Neuronal stem cell (in vitro differentiated cells): ENCODE results near the gene OSBPL3. TPM values are rescaled to one million over a fixed set of nuclear protein-coding genes. Genes with fewer than 3 reads are reported as not detected.

Experiments used
- DNase-seq: peaks from one replicate; pipeline ENCODE4 v3.0.0-alpha.2; 2013; ENCODE audit warnings: low spot score
- H2AFZ ChIP-seq: one replicate; pipeline ENCODE4 v1.6.1; 2013; ENCODE audit warnings: mild to moderate bottlenecking, low read length, inconsistent platforms
- H2AK5ac ChIP-seq: 2 replicates; pipeline ENCODE4 v1.6.1; 2013; ENCODE audit warnings: low read depth, mild to moderate bottlenecking, inconsistent platforms, low read length, moderate library complexity, mixed read lengths
- H2BK120ac ChIP-seq: 2 replicates; pipeline ENCODE4 v1.6.1; 2013; ENCODE audit warnings: low read depth, mild to moderate bottlenecking, inconsistent platforms, low read length, moderate library complexity, mixed read lengths
- H2BK12ac ChIP-seq: one replicate; pipeline ENCODE4 v1.6.1; 2013; ENCODE audit warnings: low read length, inconsistent platforms
- H2BK15ac ChIP-seq: 2 replicates; pipeline ENCODE4 v1.6.1; 2013; ENCODE audit warnings: mild to moderate bottlenecking, low read length, inconsistent platforms, mixed read lengths
- H2BK5ac ChIP-seq: one replicate; pipeline ENCODE4 v1.6.1; 2013; ENCODE audit warnings: inconsistent platforms, mild to moderate bottlenecking, low read length, moderate library complexity
- H3K14ac ChIP-seq: one replicate; pipeline ENCODE4 v1.6.1; 2013; ENCODE audit warnings: low read length, inconsistent platforms
- H3K18ac ChIP-seq: 2 replicates; pipeline ENCODE4 v1.6.1; 2013; ENCODE audit warnings: low read length, inconsistent platforms
- H3K23ac ChIP-seq: 2 replicates; pipeline ENCODE4 v1.6.1; 2013; ENCODE audit warnings: low read depth, mild to moderate bottlenecking, mixed read lengths, low read length, inconsistent platforms; ENCODE audit not compliant: poor library complexity
- H3K27ac ChIP-seq: replicated peaks from 3 replicates; pipeline ENCODE4 v1.5.1; 2013; ENCODE audit warnings: low read length, inconsistent platforms
- H3K27me3 ChIP-seq, 3 experiments: 2 replicates each; pipeline ENCODE4 v1.6.1; 2013; ENCODE audit warnings: low read length in 3 of 3, mild to moderate bottlenecking in 2 of 3, inconsistent platforms in 1 of 3, low read depth in 1 of 3, mixed read lengths in 1 of 3, moderate library complexity in 1 of 3; ENCODE audit not compliant: control insufficient read depth in 3 of 3, insufficient read depth in 3 of 3
- H3K36me3 ChIP-seq, 2 donors: replicated peaks in 1 of 2; 2 replicates each; pipeline ENCODE4 v1.6.1; 2013; ENCODE audit warnings: low read length in 2 of 2; ENCODE audit not compliant: control insufficient read depth in 2 of 2, insufficient read depth in 2 of 2
- H3K4ac ChIP-seq: 2 replicates; pipeline ENCODE4 v1.6.1; 2013; ENCODE audit warnings: inconsistent platforms, mild to moderate bottlenecking, low read length, moderate library complexity
- H3K4me1 ChIP-seq, 2 donors: 1 replicate in 1 of 2; 2 replicates in 1 of 2; pipeline ENCODE4 v1.6.1; 2013; ENCODE audit warnings: low read length in 2 of 2, low read depth in 1 of 2; ENCODE audit not compliant: control insufficient read depth in 2 of 2, insufficient read depth in 1 of 2
- H3K4me2 ChIP-seq: one replicate; pipeline ENCODE4 v1.6.1; 2013; ENCODE audit warnings: mild to moderate bottlenecking, low read length, inconsistent platforms; ENCODE audit not compliant: insufficient read depth, poor library complexity, severe bottlenecking
- H3K4me3 ChIP-seq, 2 donors: 2 replicates each; pipeline ENCODE4 v1.5.1; 2013; ENCODE audit warnings: low read length in 2 of 2, mild to moderate bottlenecking in 2 of 2, inconsistent platforms in 1 of 2, moderate library complexity in 1 of 2
- H3K79me1 ChIP-seq: one replicate; pipeline ENCODE4 v1.6.1; 2013; ENCODE audit warnings: low read depth, mild to moderate bottlenecking, inconsistent platforms, low read length, moderate library complexity
- H3K9ac ChIP-seq: one replicate; pipeline ENCODE4 v1.6.1; 2013; ENCODE audit warnings: mild to moderate bottlenecking, low read depth, low read length, inconsistent platforms; ENCODE audit not compliant: poor library complexity
- H3K9me3 ChIP-seq, 2 donors: replicated peaks in 1 of 2; 2 replicates each; pipeline versions ENCODE3 to v1.6.1; 2013; ENCODE audit warnings: low read length in 2 of 2, mild to moderate bottlenecking in 2 of 2, inconsistent platforms in 1 of 2, low read depth in 1 of 2, mixed read lengths in 1 of 2, moderate library complexity in 1 of 2; ENCODE audit not compliant: control insufficient read depth in 2 of 2, insufficient read depth in 1 of 2
- H4K8ac ChIP-seq: one replicate; pipeline ENCODE4 v1.6.1; 2013; ENCODE audit warnings: low read depth, mild to moderate bottlenecking, inconsistent platforms, low read length, moderate library complexity
- H4K91ac ChIP-seq: one replicate; pipeline ENCODE4 v1.6.1; 2013; ENCODE audit warnings: low read length, low read depth, mild to moderate bottlenecking, inconsistent platforms; ENCODE audit not compliant: poor library complexity
- WGBS, 2 donors: extraction: QIAGEN DNeasy Blood & Tissue Kit; methylation state at CpG; one replicate each; pipeline ENCODE4 v1.1.7; 2013; ENCODE audit warnings: missing lambda C conversion rate in 2 of 2, mixed read lengths in 1 of 2; ENCODE audit not compliant: insufficient read length in 2 of 2, insufficient replicate concordance in 1 of 2; ENCODE audit errors: extremely low coverage in 2 of 2; 5-methylcytosine and 5-hydroxymethylcytosine counted together
- polyA plus RNA-seq, 2 experiments: library from polyadenylated mRNA; stranded (reverse); fragments of 200-250 nt; gene quantifications; one replicate each; pipeline ENCODE4 v1.2.3, GENCODE V29; 2013

OSBPL3 gene, protein sequence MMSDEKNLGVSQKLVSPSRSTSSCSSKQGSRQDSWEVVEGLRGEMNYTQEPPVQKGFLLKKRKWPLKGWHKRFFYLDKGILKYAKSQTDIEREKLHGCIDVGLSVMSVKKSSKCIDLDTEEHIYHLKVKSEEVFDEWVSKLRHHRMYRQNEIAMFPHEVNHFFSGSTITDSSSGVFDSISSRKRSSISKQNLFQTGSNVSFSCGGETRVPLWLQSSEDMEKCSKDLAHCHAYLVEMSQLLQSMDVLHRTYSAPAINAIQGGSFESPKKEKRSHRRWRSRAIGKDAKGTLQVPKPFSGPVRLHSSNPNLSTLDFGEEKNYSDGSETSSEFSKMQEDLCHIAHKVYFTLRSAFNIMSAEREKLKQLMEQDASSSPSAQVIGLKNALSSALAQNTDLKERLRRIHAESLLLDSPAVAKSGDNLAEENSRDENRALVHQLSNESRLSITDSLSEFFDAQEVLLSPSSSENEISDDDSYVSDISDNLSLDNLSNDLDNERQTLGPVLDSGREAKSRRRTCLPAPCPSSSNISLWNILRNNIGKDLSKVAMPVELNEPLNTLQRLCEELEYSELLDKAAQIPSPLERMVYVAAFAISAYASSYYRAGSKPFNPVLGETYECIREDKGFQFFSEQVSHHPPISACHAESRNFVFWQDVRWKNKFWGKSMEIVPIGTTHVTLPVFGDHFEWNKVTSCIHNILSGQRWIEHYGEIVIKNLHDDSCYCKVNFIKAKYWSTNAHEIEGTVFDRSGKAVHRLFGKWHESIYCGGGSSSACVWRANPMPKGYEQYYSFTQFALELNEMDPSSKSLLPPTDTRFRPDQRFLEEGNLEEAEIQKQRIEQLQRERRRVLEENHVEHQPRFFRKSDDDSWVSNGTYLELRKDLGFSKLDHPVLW
- polyA plus RNA-seq (2013, experiment 1 of 2): 3.2 TPM
- polyA plus RNA-seq (2013, experiment 2 of 2): 2.9 TPM

DNA sequence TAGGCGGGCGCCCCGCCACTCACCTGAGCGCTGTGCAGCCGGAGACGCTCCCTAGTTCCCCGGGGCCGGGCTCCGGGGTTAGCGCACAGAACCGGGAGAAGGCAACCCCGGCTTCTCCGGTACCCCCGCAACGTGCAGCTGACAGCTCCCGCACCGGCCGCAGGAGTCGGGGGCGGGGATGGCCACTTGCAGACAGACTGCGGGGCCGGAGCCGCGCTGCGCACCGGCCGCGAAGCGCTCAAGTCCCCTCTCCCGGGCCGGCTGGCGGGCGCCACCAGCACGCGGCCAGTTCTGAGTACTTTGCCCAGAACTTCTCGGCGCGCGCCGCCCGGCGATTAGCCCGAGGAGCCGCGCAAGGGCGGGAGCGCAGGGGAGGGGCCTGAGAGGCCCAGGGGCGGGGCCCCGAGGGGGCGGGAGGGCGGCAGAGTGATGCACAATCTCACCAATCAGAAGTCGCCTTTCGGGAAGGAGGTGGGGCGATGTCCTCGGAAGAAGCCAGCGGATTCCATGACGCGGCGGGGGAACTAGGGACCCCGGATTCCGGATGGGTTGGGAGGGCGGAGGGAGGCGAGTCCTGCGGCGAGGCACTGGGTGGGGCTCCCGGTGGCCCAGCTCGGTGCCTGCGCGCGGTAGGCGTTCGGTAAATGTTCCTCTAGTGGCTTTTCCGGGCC lies at the start of gene OSBPL3:
OSBPL3 (minus strand) TSS at position 316 of the 671 bp plus-strand sequence. CDS start 87,706 bp downstream, outside the sequence.
- Histone ChIP-seq H2AFZ (peak within 1 kb of the TSS; percentile 92), H4K91ac (no peak within 1 kb of the TSS), H3K9me3 (peaks cover 7 to 10% of the 10 kb centered on the region in 2 donors), H3K27me3 (peaks cover 0 to 29% (median 11%) of the 10 kb centered on the region in 3 experiments), H3K23ac (peak within 1 kb of the TSS; percentile 86), H3K36me3 (no peaks in the 10 kb centered on the region), H3K79me1 (no peaks in the 10 kb centered on the region), H3K14ac (no peak within 1 kb of the TSS), H2AK5ac (peak within 1 kb of the TSS; percentile 25), H3K9ac (peak within 1 kb of the TSS; percentile 90), H3K4ac (no peak within 1 kb of the TSS), H2BK12ac (no peak within 1 kb of the TSS), H2BK15ac (peak within 1 kb of the TSS; percentile 78), H2BK120ac (no peak within 1 kb of the TSS), H3K4me1 (peaks cover 12% of the 10 kb centered on the region in 2 donors), H3K4me3 (peak within 1 kb of the TSS; percentile 68 to 89), H2BK5ac (peak within 1 kb of the TSS; percentile 33), H4K8ac (peak within 1 kb of the TSS; percentile 4), H3K27ac (peak within 1 kb of the TSS; percentile 24), H3K18ac (peak within 1 kb of the TSS; percentile 93), H3K4me2 (peak within 1 kb of the TSS; percentile 75)
- no CpG with 5 or more reads among the region's 73 CpGs for WGBS, 2 donors
- DNase-seq: peak; percentile 97

DNA sequence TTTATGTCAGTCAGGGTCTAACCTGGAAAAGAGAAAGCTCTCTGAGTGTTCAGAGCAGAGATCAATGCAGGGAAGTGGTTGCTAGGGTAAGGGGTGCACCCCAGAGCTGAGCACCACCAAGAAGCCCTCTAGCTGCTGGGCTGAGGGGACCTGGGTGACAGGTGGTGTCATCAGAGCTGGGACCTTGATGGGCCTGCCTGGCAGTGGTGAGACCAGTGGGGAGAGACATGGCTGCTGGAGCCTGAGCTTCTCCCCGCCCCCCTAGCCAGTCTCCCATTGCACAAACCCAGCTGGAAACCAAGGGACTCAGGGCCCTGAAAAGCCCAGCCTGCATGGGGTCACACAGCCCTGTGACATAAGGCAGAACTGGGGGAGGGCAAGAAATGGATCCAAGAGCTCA lies 49.1 kb upstream of the OSBPL3 start:
- Histone ChIP-seq H3K4ac (no peak overlapping the region), H2BK15ac (no peak overlapping the region), H2AK5ac (no peak overlapping the region), H3K27ac (no peak overlapping the region), H3K4me1 (peaks cover 2 to 9% of the 10 kb centered on the region in 2 donors), H2BK120ac (no peak overlapping the region), H2AFZ (peak overlapping the region; percentile 9), H3K18ac (peak overlapping the region; percentile 82), H3K4me3 (no peak overlapping the region), H3K23ac (no peak overlapping the region), H3K27me3 (peaks cover 0 to 4% (median 0%) of the 10 kb centered on the region in 3 experiments), H2BK5ac (no peak overlapping the region), H3K4me2 (no peak overlapping the region), H3K79me1 (no peaks in the 10 kb centered on the region), H3K9ac (no peak overlapping the region), H2BK12ac (no peak overlapping the region), H3K9me3 (no peaks in the 10 kb centered on the region), H4K91ac (no peak overlapping the region), H3K36me3 (no peaks in the 10 kb centered on the region), H4K8ac (no peak overlapping the region), H3K14ac (no peak overlapping the region)
- WGBS, 2 donors: no CpG with 5 or more reads among the region's 1 CpG
- no peak for DNase-seq

DNA sequence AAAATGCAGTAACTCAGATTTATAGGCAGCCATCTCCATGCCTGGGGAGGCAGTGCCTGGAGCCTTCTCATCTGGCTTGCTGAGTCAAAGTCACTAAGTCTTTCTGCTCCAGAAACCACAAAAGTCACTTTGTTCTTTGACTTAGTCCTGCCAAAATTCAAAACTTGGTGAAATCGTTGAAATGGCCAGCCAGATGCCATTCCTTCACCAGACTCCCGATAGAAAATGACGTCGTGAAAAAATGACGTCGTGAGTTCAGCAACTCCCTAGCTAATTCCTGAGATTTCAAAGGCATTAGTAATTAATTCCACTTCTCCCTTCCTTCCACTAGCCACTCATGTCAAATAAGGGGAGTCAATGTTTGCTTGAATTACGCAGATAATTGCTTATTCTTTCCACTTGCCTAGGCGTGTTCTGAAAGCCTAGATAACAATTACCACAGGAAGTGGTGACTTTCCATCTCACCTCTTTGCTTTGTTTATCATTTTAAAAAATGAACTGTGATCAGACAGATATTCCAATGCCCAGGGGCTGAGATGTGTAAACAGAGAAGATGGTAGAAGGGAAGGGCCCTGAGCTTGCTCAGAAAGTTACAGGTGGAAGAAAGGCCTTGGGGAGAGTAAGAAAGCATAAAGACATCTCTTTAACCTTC lies 48.5 kb upstream of the OSBPL3 start:
- Histone ChIP-seq H3K18ac (no peak overlapping the region), H2BK120ac (no peak overlapping the region), H3K23ac (no peak overlapping the region), H3K36me3 (no peaks in the 10 kb centered on the region), H4K8ac (no peak overlapping the region), H4K91ac (no peak overlapping the region), H2BK15ac (no peak overlapping the region), H3K27me3 (peaks cover 0 to 4% (median 0%) of the 10 kb centered on the region in 3 experiments), H3K4ac (no peak overlapping the region), H2AFZ (peak overlapping the region; percentile 9), H3K79me1 (no peaks in the 10 kb centered on the region), H3K4me1 (peaks cover 2 to 9% of the 10 kb centered on the region in 2 donors), H2BK5ac (no peak overlapping the region), H3K4me2 (no peak overlapping the region), H2AK5ac (no peak overlapping the region), H3K9ac (no peak overlapping the region), H3K14ac (no peak overlapping the region), H3K9me3 (no peaks in the 10 kb centered on the region), H3K27ac (no peak overlapping the region), H3K4me3 (no peak overlapping the region), H2BK12ac (no peak overlapping the region)
- no CpG with 5 or more reads among the region's 8 CpGs for WGBS, 2 donors
- DNase-seq: no peak
